ENCODE measurements around the gene ZNF155. TPM values are rescaled to one million over a fixed set of nuclear protein-coding genes. Genes with fewer than 3 reads are reported as not detected.

The ZNF155 gene
- total RNA-seq, 1 donor from 2014 or later, result 9.7 TPM

DNA sequence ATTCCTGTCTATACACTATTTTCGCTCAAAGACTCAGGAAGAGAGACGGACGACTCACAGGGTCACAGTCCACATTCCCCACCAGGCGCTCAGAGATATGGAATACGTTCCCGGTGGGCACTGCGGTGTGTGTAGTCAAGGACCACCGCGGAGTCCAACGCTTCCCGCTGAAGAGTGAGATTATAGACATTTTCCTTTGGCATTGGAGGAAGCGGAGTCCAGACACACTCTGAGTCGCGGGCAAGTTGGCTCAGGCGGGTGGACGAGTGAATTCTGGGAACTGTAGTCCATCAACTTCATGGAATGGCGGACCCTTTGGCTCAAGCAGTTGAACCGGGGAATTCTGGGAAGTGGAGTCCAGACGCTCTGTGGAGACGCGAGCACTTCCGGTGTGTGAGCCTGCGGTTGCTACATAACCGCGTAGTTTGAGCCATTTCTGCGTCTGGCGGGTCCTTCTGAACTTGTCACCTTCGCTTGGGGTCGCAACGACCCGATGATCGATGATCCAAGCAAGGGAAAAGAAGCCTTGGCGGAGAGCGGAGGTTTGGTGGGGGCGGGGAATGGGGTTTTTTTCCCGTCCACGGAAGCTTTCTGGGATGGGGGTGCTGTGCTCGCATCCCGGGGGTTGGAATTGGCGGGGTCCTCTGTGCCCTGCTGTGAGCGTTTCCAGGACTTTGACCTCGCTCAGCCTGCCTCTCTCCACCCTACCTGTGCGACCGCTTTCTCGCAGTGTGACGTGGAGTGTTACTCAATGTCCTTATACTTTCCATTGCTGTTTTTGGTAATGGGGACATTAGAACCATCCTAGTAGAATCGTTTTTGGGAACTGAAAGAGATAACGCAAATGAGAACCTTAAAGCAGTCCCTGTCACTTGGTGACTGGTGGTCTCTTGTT lies 18.8 kb downstream of the ZNF155 start, which contains the start of gene ZNF230:
TSS of gene ZNF230 (plus strand) at position 392 of the 895 bp plus-strand sequence. CDS start 4,122 bp downstream, outside the sequence.
- Histone ChIP-seq H3K4me3 (ENCODE audit: low read depth, low read length) (peak within 1 kb of the TSS; percentile 62), H3K27me3 (ENCODE audit: control insufficient read depth, insufficient read depth, low read length) (no peaks in the 10 kb centered on the region), H3K36me3 (ENCODE audit: control insufficient read depth, insufficient read depth, low read length) (no peaks in the 10 kb centered on the region)
- TF ChIP-seq, protein P1, sequence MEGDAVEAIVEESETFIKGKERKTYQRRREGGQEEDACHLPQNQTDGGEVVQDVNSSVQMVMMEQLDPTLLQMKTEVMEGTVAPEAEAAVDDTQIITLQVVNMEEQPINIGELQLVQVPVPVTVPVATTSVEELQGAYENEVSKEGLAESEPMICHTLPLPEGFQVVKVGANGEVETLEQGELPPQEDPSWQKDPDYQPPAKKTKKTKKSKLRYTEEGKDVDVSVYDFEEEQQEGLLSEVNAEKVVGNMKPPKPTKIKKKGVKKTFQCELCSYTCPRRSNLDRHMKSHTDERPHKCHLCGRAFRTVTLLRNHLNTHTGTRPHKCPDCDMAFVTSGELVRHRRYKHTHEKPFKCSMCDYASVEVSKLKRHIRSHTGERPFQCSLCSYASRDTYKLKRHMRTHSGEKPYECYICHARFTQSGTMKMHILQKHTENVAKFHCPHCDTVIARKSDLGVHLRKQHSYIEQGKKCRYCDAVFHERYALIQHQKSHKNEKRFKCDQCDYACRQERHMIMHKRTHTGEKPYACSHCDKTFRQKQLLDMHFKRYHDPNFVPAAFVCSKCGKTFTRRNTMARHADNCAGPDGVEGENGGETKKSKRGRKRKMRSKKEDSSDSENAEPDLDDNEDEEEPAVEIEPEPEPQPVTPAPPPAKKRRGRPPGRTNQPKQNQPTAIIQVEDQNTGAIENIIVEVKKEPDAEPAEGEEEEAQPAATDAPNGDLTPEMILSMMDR (IDR thresholded peaks at IDR 0.05; ENCODE audit: insufficient read depth, low read length, severe bottlenecking), result no peak
- FAIRE-seq (peak; percentile 99), DNase-seq (ENCODE audit: low read depth) (peak; percentile 95)

DNA sequence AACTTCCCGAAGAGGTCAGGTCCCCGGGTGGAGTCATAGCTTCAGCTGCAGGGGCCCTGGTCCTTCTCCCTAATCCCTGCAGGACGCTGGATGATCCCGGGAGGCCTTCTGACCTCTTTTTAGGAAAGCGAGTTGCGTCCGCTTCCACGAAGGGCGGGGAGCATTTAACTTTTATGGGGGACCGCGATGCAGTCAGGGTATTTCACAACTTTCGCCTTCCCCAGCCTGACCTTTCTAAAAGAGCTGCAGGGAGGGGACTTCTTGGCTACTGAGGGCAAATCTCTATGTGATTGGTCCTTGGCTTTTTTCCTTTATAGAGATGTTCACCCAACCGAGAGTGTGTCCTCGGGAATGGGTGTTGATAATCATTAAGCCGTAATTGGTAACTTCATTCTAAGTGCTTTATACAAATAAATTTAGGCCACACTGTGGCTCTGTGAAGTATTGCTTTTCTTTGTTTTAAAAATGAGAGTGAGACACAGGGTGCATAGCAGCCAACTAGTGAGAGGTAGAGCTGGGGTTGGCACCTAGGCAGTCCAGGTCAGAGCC lies 19.5 kb downstream of the ZNF155 start:
- TF ChIP-seq, protein P1 (IDR thresholded peaks at IDR 0.05; ENCODE audit: insufficient read depth, low read length, severe bottlenecking), result no peak
- H3K36me3 ChIP-seq (ENCODE audit: control insufficient read depth, insufficient read depth, low read length), result no peaks in the 10 kb centered on the region
- no peak for DNase-seq (ENCODE audit: low read depth)
- H3K4me3 ChIP-seq (ENCODE audit: low read depth, low read length), result peak overlapping the region; percentile 62
- no peaks in the 10 kb centered on the region for H3K27me3 ChIP-seq (ENCODE audit: control insufficient read depth, insufficient read depth, low read length)
- FAIRE-seq, result no peak

DNA sequence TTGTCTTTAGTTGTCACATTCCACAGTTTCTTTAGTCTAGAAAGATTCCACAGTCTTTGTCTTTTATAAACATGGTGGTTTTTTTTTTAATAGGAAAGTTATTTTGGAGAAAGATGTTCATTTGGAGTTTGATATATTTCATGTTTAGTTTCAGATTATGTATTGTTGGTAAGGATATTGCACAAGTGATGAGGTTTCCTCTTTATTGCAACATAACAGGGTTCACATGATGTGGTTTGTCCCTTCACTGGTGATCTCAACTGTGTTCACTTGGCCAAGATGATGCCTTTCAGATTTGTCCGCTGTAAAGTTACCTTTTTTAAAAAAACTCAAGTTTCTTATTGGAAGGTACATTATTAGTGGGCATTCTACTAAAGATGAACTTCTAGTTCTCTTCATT lies 22.0 kb downstream of the ZNF155 start:
- peaks cover 13% of the 10 kb centered on the region for H3K36me3 ChIP-seq (ENCODE audit: control insufficient read depth, insufficient read depth, low read length)
- FAIRE-seq (no peak), DNase-seq (ENCODE audit: low read depth) (peak; percentile 23)
- H3K4me3 ChIP-seq (ENCODE audit: low read depth, low read length), result no peak overlapping the region
- TF ChIP-seq, protein P1 (IDR thresholded peaks at IDR 0.05; ENCODE audit: insufficient read depth, low read length, severe bottlenecking), result no peak
- H3K27me3 ChIP-seq (ENCODE audit: control insufficient read depth, insufficient read depth, low read length), result no peaks in the 10 kb centered on the region

DNA sequence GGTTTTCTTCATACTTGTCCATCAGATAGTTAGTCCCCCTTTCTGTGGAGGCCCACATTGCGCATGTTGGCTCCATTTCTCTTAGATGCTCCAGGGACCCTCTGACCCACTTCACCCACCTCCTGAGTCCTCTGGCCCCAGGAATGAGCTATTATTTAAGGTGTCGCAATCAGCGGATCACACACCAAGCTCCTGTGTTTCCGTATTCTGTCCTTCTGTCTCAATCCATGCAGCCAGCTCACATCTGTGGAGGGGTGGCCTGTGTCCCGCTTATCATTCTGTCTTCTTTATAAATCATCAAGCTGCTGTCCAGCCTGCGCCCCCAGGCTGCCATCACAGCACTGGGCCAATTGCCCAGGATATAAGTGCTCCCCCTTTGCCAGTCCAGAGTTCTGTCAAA lies 23.5 kb downstream of the ZNF155 start:
- H3K36me3 ChIP-seq (ENCODE audit: control insufficient read depth, insufficient read depth, low read length), result peaks cover 14% of the 10 kb centered on the region
- H3K27me3 ChIP-seq (ENCODE audit: control insufficient read depth, insufficient read depth, low read length), result no peaks in the 10 kb centered on the region
- no peak for DNase-seq (ENCODE audit: low read depth)
- no peak overlapping the region for H3K4me3 ChIP-seq (ENCODE audit: low read depth, low read length)
- FAIRE-seq, result no peak
- TF ChIP-seq, protein P1 (IDR thresholded peaks at IDR 0.05; ENCODE audit: insufficient read depth, low read length, severe bottlenecking), result no peak

DNA sequence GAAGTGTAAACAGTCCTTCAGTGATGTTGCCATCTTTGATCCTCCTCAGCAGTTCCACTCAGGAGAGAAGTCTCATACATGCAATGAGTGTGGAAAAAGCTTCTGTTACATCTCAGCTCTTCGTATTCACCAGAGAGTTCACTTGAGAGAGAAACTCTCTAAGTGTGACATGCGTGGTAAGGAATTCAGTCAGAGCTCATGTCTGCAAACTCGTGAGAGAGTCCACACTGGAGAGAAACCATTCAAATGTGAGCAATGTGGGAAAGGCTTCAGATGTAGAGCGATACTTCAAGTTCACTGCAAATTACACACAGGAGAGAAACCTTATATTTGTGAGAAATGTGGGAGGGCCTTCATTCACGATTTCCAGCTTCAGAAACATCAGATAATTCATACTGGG lies 26.5 kb downstream of the ZNF155 start:
- TF ChIP-seq, protein P1 (IDR thresholded peaks at IDR 0.05; ENCODE audit: insufficient read depth, low read length, severe bottlenecking), result no peak
- H3K27me3 ChIP-seq (ENCODE audit: control insufficient read depth, insufficient read depth, low read length), result no peaks in the 10 kb centered on the region
- H3K4me3 ChIP-seq (ENCODE audit: low read depth, low read length), result no peak overlapping the region
- peaks cover 14% of the 10 kb centered on the region for H3K36me3 ChIP-seq (ENCODE audit: control insufficient read depth, insufficient read depth, low read length)
- FAIRE-seq (no peak), DNase-seq (ENCODE audit: low read depth) (no peak)

Data from bronchial epithelial cell (primary cell).